Stomach (tissue), 4 donors: ENCODE data around the gene EEF2K.

Experiments
- CTCF ChIP-seq, 7 experiments: fragments of 450-650 bp in 4 of 7; fragments of 200-600 bp in 3 of 7; sonication (generic) in 3 of 7; IDR thresholded peaks; one replicate each; pipeline ENCODE4 v1.5.1; 2016 to 2019; ENCODE audit warnings: antibody characterized with exemption in 7 of 7, control low read depth in 2 of 7, mild to moderate bottlenecking in 1 of 7
- EP300 ChIP-seq: sonication (generic); formaldehyde crosslinking; IDR thresholded peaks from one replicate; pipeline ENCODE4 v1.6.1; 2017; ENCODE audit warnings: antibody characterized with exemption
- POLR2AphosphoS5 ChIP-seq, 3 donors: sonication (generic); formaldehyde crosslinking; IDR thresholded peaks; one replicate each; pipeline ENCODE4 v1.6.1; 2016; ENCODE audit warnings: antibody characterized with exemption in 3 of 3

GRCh38 chr16:22190776-22191531 is 15.1 kb upstream of the EEF2K start:
- TF ChIP-seq CTCF (IDR thresholded peaks at IDR 0.05) = no peak
- TF ChIP-seq POLR2AphosphoS5 (IDR thresholded peaks at IDR 0.05) = peak; percentile 94 to 98 (median 97)
- TF ChIP-seq EP300 = no peak
